GM23248 (cell line): ENCODE data around the gene SH3RF3. TPM values are rescaled to one million over a fixed set of nuclear protein-coding genes. Genes with fewer than 3 reads are reported as not detected.
"Not testable (repeated sequence)": the region's sequence is repeated elsewhere in the genome, so short reads cannot be mapped to it uniquely, and the experiment has no call there.

ENCODE experiments used
- DNase-seq: peaks from one replicate; pipeline ENCODE4 v3.0.0-alpha.2; 2015
- H2AFZ ChIP-seq: fragments of 200-600 bp; sonication (generic); 2 replicates; pipeline ENCODE4 v1.6.1; 2016; ENCODE audit warnings: antibody characterized with exemption
- H3F3A ChIP-seq: fragments of 200-600 bp; sonication (generic); 2 replicates; pipeline ENCODE4 v1.6.1; 2016; ENCODE audit warnings: mild to moderate bottlenecking, antibody characterized with exemption, mixed run types; ENCODE audit not compliant: insufficient read depth
- H3K27ac ChIP-seq: fragments of 200-600 bp; sonication (generic); 2 replicates; pipeline ENCODE4 v1.5.1; 2016; ENCODE audit warnings: mild to moderate bottlenecking
- H3K27me3 ChIP-seq: fragments of 200-600 bp; sonication (generic); replicated peaks from 2 replicates; pipeline ENCODE4 v1.6.1; 2016; ENCODE audit warnings: mild to moderate bottlenecking; ENCODE audit not compliant: insufficient read depth
- H3K36me3 ChIP-seq: fragments of 200-600 bp; sonication (generic); 2 replicates; pipeline ENCODE4 v1.6.1; 2016; ENCODE audit warnings: low read depth, mild to moderate bottlenecking
- H3K4me1 ChIP-seq: fragments of 200-600 bp; sonication (generic); 2 replicates; pipeline ENCODE4 v1.6.1; 2016; ENCODE audit warnings: mild to moderate bottlenecking; ENCODE audit not compliant: insufficient read depth
- H3K4me2 ChIP-seq: fragments of 200-600 bp; sonication (generic); one replicate; pipeline ENCODE4 v1.6.1; 2016; ENCODE audit warnings: mild to moderate bottlenecking; ENCODE audit not compliant: unreplicated experiment
- H3K4me3 ChIP-seq: fragments of 200-600 bp; sonication (generic); 2 replicates; pipeline ENCODE4 v1.5.1; 2016; ENCODE audit warnings: mild to moderate bottlenecking
- H3K79me2 ChIP-seq: fragments of 200-600 bp; sonication (generic); 2 replicates; pipeline ENCODE4 v1.6.1; 2016; ENCODE audit warnings: mild to moderate bottlenecking; ENCODE audit not compliant: insufficient read depth
- H3K9ac ChIP-seq: fragments of 200-600 bp; sonication (generic); 2 replicates; pipeline ENCODE4 v1.6.1; 2016; ENCODE audit warnings: mild to moderate bottlenecking
- H3K9me2 ChIP-seq: fragments of 200-600 bp; sonication (generic); 2 replicates; pipeline ENCODE4 v1.6.1; 2016; ENCODE audit warnings: mixed run types, mild to moderate bottlenecking, moderate library complexity; ENCODE audit not compliant: insufficient read depth
- H3K9me3 ChIP-seq: fragments of 200-600 bp; sonication (generic); one replicate; pipeline ENCODE4 v1.6.1; 2017; ENCODE audit warnings: low read depth
- H4K20me1 ChIP-seq: fragments of 200-600 bp; sonication (generic); 2 replicates; pipeline ENCODE4 v1.6.0; 2016; ENCODE audit not compliant: insufficient read depth
- EZH2 ChIP-seq: fragments of 200-600 bp; sonication (generic); IDR thresholded peaks from 2 replicates; pipeline ENCODE4 v1.6.1; 2018; ENCODE audit warnings: antibody characterized with exemption, mild to moderate bottlenecking; ENCODE audit not compliant: insufficient read depth, poor library complexity, severe bottlenecking
- EZH2phosphoT487 ChIP-seq: fragments of 200-600 bp; sonication (generic); IDR thresholded peaks from 2 replicates; pipeline ENCODE4 v1.6.1; 2018; ENCODE audit warnings: antibody characterized with exemption, moderate library complexity, mild to moderate bottlenecking, low read depth; ENCODE audit not compliant: insufficient read depth
- WGBS, 2 experiments: methylation state at CpG; one replicate each; pipeline ENCODE4 v1.1.6; 2015 to 2017; ENCODE audit warnings: low lambda C conversion rate in 2 of 2, low coverage in 1 of 2; ENCODE audit errors: missing lambda C conversion rate in 2 of 2; 5-methylcytosine and 5-hydroxymethylcytosine counted together
- in situ Hi-C: fragments of 300-500 bp; cut with MboI; formaldehyde crosslinking; loops from 2 replicates; pipeline ENCODE4 v1.15.0; 2020
- polyA plus RNA-seq: library from polyadenylated mRNA; unstranded; fragments of >200 nt; fragmentation: Nextera tagmentation; extraction: Ambion mirVana; gene quantifications from 2 replicates; pipeline ENCODE4 v1.2.1, GENCODE V29; 2016
- total RNA-seq: library from RNA; depleted of rRNA; stranded (reverse); fragments of >200 nt; shearing (Covaris generic); gene quantifications from 2 replicates; pipeline ENCODE4 v1.2.3, GENCODE V29; 2014

Gene SH3RF3
- total and polyA plus RNA-seq, 2 experiments from 2014 or later: 1.5 to 5.2 TPM

DNA sequence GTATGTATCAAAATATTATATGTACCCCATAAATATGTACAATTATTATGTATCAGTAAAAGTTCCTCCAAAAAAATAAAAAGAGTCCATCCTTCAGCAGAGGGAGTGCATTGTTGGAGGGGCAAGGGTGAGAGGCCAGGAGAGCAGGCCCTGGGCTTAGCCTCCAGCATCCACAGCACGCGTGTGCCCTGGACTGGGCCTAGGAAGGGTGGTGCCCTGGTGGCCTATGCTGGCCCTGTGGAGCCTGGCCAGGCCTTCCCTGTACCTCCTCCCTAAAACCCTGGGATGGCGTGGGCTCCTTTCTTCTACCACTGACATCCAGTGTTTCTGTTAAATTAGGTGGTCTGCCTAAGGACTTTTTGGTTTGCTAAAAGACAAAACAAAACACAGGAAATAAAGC, 93.4 kb downstream of the SH3RF3 start:
- Histone ChIP-seq H2AFZ (no peak overlapping the region), H3K4me1 (peaks cover 4% of the 10 kb centered on the region; the same call in 1 of the 2 replicates), H3K9me2 (no peaks in the 10 kb centered on the region), H4K20me1 (no peaks in the 10 kb centered on the region), H3K9me3 (no peaks in the 10 kb centered on the region), H3K27ac (no peak overlapping the region), H3K27me3 (no peaks in the 10 kb centered on the region; the same call in 1 of the 2 replicates), H3K79me2 (no peaks in the 10 kb centered on the region; the same call in 1 of the 2 replicates), H3K36me3 (no peaks in the 10 kb centered on the region), H3K9ac (no peak overlapping the region), H3K4me3 (no peak overlapping the region), H3F3A (peaks cover 6% of the 10 kb centered on the region; the same call in 1 of the 2 replicates), H3K4me2 (no peak overlapping the region)
- 97 to 100% methylated on average over 3 of the region's 3 CpGs for WGBS, 2 experiments
- in situ Hi-C loops: no loop called here
- no peak for DNase-seq
- no peak for TF ChIP-seq EZH2
- no peak for TF ChIP-seq EZH2phosphoT487

DNA sequence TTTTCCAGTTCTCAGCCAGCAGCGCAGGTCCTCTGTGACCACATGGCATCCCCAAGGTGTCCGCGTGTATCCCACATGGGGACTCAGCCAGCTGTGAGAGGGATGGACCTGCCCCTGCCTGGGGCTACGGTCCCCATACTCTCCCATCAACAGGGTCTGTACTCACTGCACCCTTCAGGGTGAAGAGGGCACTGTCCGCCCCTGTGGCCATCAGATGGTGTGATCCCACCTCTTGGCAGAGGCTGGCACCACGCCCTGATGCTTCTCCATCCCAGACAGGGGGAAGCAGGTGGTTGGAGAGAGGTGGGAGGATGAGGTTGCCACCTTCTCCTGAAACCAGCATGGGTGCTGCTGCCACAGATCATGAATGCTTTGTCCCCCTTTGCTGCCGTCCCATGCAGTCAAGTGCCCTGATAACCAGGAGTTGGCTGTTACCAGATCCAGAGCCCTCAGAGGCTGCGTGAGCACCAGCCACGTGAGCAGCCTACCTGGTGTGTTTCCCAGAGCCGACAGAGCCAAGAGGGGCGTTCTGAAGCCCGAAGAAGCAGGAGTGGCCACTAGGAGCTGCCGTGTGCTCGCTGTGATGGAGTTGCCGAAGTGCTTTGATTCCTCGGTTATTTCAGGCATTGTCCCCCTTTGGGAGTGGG, 93.9 kb downstream of the SH3RF3 start:
- Histone ChIP-seq H3K36me3 (no peaks in the 10 kb centered on the region), H3K9ac (no peak overlapping the region), H3K9me2 (no peaks in the 10 kb centered on the region), H3K79me2 (no peaks in the 10 kb centered on the region; the same call in 1 of the 2 replicates), H2AFZ (no peak overlapping the region), H3K4me1 (no peaks in the 10 kb centered on the region), H4K20me1 (no peaks in the 10 kb centered on the region), H3K4me2 (no peak overlapping the region), H3F3A (0 out of 2 replicates have a peak, but pooled peaks cover 4% of the 10 kb centered on the region), H3K9me3 (no peaks in the 10 kb centered on the region), H3K27ac (no peak overlapping the region), H3K4me3 (no peak overlapping the region), H3K27me3 (no peaks in the 10 kb centered on the region; the same call in 1 of the 2 replicates)
- DNase-seq: no peak
- 84 to 91% methylated on average over 15 to 16 of the region's 16 CpGs for WGBS, 2 experiments
- in situ Hi-C loops: no loop called here
- TF ChIP-seq EZH2 (no peak), EZH2phosphoT487 (no peak)

GRCh38 chr2:109223490-109223889, 94.5 kb downstream of the SH3RF3 start:
- Histone ChIP-seq H3K27ac (no peak overlapping the region), H3K4me1 (no peaks in the 10 kb centered on the region), H3K9ac (no peak overlapping the region), H3K9me3 (no peaks in the 10 kb centered on the region), H4K20me1 (no peaks in the 10 kb centered on the region), H3K4me3 (no peak overlapping the region), H3K79me2 (no peaks in the 10 kb centered on the region; the same call in 1 of the 2 replicates), H3K4me2 (no peak overlapping the region), H3K36me3 (no peaks in the 10 kb centered on the region), H3K27me3 (no peaks in the 10 kb centered on the region; the same call in 1 of the 2 replicates), H3K9me2 (no peaks in the 10 kb centered on the region), H3F3A (no peaks in the 10 kb centered on the region), H2AFZ (no peak overlapping the region)
- TF ChIP-seq EZH2 (no peak), EZH2phosphoT487 (no peak)
- in situ Hi-C loops: no loop called here
- WGBS, 2 experiments: 97 to 99% methylated on average over 8 of the region's 8 CpGs
- DNase-seq: no peak

- DNase-seq, in situ Hi-C loops: not testable (repeated sequence)
Measured at GRCh38 chr2:109224341-109224740, 95.3 kb downstream of the SH3RF3 start.

More at GRCh38 chr2:109224341-109224740, 95.3 kb downstream of the SH3RF3 start:
- H3K9me3 ChIP-seq, H3K4me1 ChIP-seq, H3K79me2 ChIP-seq, H2AFZ ChIP-seq, H4K20me1 ChIP-seq, H3K9ac ChIP-seq, H3K27me3 ChIP-seq, H3K4me2 ChIP-seq, H3K4me3 ChIP-seq, H3K9me2 ChIP-seq, H3F3A ChIP-seq, H3K27ac ChIP-seq, H3K36me3 ChIP-seq: not testable (repeated sequence)
- 96 to 98% methylated on average over 8 of the region's 8 CpGs for WGBS, 2 experiments
